ENCODE measurements around the gene MDC1. TPM values are rescaled to one million over a fixed set of nuclear protein-coding genes. Genes with fewer than 3 reads are reported as not detected.

Gene MDC1
- total and polyA plus RNA-seq, 2 of the 13 experiments (the other 11 are each of a cell fraction or from before 2014, with no cell fraction given) = 8.4 to 14.0 TPM

DNA sequence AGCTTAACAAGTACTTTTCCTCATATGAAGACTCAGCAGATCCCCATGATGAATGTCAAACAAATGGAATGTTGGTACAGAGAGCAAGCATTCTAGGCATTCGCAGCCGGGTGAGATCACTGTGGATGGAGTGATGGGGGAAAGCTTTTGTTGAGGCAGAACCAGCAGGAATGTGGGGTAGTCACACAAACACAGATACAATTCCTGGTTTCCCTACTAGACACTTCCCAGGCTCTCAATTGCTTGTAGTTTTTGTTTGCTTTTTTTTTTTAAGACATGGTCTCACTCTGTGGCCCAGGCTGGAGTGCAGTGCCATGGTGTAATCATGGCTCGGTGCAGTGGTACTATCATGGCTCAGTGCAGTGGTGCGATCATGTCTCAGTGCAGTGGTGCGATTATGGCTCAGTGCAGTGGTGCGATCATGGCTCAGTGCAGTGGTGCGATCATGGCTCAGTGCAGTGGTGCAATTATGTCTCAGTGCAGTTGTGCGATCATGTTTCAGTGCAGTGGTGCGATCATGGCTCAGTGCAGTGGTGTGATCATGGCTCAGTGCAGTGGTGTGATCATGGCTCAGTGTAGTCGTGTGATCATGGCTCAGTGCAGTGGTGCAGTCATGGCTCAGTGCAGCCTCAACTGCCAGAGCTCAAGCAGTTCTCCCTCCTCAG lies 42.6 kb upstream of the MDC1 start (continued):
- TF ChIP-seq ZNF782 (CRISPR knock-in tag; IDR thresholded peaks at IDR 0.05; ENCODE audit: borderline replicate concordance) = no peak
- peak; percentile 59; the same call in 1 of the 2 replicates for TF ChIP-seq ZNF788 (CRISPR knock-in tag; IDR thresholded peaks at IDR 0.05; ENCODE audit: borderline replicate concordance)
- TF ChIP-seq, protein P1, sequence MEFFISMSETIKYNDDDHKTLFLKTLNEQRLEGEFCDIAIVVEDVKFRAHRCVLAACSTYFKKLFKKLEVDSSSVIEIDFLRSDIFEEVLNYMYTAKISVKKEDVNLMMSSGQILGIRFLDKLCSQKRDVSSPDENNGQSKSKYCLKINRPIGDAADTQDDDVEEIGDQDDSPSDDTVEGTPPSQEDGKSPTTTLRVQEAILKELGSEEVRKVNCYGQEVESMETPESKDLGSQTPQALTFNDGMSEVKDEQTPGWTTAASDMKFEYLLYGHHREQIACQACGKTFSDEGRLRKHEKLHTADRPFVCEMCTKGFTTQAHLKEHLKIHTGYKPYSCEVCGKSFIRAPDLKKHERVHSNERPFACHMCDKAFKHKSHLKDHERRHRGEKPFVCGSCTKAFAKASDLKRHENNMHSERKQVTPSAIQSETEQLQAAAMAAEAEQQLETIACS (CRISPR knock-in tag; IDR thresholded peaks at IDR 0.05) = no peak
- TF ChIP-seq, protein P2, sequence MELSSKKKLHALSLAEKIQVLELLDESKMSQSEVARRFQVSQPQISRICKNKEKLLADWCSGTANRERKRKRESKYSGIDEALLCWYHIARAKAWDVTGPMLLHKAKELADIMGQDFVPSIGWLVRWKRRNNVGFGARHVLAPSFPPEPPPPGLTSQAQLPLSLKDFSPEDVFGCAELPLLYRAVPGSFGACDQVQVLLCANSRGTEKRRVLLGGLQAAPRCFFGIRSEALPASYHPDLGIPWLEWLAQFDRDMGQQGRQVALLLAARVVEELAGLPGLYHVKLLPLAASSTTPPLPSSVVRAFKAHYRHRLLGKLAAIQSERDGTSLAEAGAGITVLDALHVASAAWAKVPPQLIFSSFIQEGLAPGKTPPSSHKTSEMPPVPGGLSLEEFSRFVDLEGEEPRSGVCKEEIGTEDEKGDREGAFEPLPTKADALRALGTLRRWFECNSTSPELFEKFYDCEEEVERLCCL (CRISPR knock-in tag; IDR thresholded peaks at IDR 0.05; ENCODE audit: borderline replicate concordance) = no peak
- no peak for TF ChIP-seq TBP (CRISPR knock-in tag; IDR thresholded peaks at IDR 0.05)
- no peak for TF ChIP-seq ZNF496 (CRISPR knock-in tag; IDR thresholded peaks at IDR 0.05; ENCODE audit: insufficient replicate concordance)
- TF ChIP-seq NPAS2 (CRISPR knock-in tag; IDR thresholded peaks at IDR 0.05; ENCODE audit: borderline replicate concordance) = no peak
- TF ChIP-seq KMT2A (CRISPR knock-in tag; IDR thresholded peaks at IDR 0.05) = no peak
- TF ChIP-seq, protein P3, sequence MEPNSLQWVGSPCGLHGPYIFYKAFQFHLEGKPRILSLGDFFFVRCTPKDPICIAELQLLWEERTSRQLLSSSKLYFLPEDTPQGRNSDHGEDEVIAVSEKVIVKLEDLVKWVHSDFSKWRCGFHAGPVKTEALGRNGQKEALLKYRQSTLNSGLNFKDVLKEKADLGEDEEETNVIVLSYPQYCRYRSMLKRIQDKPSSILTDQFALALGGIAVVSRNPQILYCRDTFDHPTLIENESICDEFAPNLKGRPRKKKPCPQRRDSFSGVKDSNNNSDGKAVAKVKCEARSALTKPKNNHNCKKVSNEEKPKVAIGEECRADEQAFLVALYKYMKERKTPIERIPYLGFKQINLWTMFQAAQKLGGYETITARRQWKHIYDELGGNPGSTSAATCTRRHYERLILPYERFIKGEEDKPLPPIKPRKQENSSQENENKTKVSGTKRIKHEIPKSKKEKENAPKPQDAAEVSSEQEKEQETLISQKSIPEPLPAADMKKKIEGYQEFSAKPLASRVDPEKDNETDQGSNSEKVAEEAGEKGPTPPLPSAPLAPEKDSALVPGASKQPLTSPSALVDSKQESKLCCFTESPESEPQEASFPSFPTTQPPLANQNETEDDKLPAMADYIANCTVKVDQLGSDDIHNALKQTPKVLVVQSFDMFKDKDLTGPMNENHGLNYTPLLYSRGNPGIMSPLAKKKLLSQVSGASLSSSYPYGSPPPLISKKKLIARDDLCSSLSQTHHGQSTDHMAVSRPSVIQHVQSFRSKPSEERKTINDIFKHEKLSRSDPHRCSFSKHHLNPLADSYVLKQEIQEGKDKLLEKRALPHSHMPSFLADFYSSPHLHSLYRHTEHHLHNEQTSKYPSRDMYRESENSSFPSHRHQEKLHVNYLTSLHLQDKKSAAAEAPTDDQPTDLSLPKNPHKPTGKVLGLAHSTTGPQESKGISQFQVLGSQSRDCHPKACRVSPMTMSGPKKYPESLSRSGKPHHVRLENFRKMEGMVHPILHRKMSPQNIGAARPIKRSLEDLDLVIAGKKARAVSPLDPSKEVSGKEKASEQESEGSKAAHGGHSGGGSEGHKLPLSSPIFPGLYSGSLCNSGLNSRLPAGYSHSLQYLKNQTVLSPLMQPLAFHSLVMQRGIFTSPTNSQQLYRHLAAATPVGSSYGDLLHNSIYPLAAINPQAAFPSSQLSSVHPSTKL (CRISPR knock-in tag; IDR thresholded peaks at IDR 0.05) = peak; percentile 85
- TF ChIP-seq TOE1 (CRISPR knock-in tag; IDR thresholded peaks at IDR 0.05) = no peak
- no peak for TF ChIP-seq CC2D1A (CRISPR knock-in tag; IDR thresholded peaks at IDR 0.05)
- TF ChIP-seq SP4 (CRISPR knock-in tag; IDR thresholded peaks at IDR 0.05) = peak; percentile 59; the same call in 1 of the 2 replicates
- TF ChIP-seq ZNF605 (CRISPR knock-in tag; IDR thresholded peaks at IDR 0.05) = 0 out of 2 replicates have a peak, but pooled peaks have one; percentile 63
- TF ChIP-seq ZNF124 (CRISPR knock-in tag; IDR thresholded peaks at IDR 0.05) = no peak
- TF ChIP-seq, protein P4, sequence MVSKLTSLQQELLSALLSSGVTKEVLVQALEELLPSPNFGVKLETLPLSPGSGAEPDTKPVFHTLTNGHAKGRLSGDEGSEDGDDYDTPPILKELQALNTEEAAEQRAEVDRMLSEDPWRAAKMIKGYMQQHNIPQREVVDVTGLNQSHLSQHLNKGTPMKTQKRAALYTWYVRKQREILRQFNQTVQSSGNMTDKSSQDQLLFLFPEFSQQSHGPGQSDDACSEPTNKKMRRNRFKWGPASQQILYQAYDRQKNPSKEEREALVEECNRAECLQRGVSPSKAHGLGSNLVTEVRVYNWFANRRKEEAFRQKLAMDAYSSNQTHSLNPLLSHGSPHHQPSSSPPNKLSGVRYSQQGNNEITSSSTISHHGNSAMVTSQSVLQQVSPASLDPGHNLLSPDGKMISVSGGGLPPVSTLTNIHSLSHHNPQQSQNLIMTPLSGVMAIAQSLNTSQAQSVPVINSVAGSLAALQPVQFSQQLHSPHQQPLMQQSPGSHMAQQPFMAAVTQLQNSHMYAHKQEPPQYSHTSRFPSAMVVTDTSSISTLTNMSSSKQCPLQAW (CRISPR knock-in tag; IDR thresholded peaks at IDR 0.05) = 0 out of 2 replicates have a peak, but pooled peaks have one; percentile 24
- no peak for TF ChIP-seq CEBPB (IDR thresholded peaks at IDR 0.05; ENCODE audit: borderline replicate concordance, low read depth, low read length)
- TF ChIP-seq, protein P5, sequence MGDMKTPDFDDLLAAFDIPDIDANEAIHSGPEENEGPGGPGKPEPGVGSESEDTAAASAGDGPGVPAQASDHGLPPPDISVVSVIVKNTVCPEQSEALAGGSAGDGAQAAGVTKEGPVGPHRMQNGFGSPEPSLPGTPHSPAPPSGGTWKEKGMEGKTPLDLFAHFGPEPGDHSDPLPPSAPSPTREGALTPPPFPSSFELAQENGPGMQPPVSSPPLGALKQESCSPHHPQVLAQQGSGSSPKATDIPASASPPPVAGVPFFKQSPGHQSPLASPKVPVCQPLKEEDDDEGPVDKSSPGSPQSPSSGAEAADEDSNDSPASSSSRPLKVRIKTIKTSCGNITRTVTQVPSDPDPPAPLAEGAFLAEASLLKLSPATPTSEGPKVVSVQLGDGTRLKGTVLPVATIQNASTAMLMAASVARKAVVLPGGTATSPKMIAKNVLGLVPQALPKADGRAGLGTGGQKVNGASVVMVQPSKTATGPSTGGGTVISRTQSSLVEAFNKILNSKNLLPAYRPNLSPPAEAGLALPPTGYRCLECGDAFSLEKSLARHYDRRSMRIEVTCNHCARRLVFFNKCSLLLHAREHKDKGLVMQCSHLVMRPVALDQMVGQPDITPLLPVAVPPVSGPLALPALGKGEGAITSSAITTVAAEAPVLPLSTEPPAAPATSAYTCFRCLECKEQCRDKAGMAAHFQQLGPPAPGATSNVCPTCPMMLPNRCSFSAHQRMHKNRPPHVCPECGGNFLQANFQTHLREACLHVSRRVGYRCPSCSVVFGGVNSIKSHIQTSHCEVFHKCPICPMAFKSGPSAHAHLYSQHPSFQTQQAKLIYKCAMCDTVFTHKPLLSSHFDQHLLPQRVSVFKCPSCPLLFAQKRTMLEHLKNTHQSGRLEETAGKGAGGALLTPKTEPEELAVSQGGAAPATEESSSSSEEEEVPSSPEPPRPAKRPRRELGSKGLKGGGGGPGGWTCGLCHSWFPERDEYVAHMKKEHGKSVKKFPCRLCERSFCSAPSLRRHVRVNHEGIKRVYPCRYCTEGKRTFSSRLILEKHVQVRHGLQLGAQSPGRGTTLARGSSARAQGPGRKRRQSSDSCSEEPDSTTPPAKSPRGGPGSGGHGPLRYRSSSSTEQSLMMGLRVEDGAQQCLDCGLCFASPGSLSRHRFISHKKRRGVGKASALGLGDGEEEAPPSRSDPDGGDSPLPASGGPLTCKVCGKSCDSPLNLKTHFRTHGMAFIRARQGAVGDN (CRISPR knock-in tag; IDR thresholded peaks at IDR 0.05) = peak; percentile 89

All from HepG2 (cell line).